Activated naive CD8-positive, alpha-beta T cell treated with anti-CD3 and anti-CD28 coated beads, Interleukin-2, amount 50 U/mL, for 16 hours (primary cell): ENCODE measurements around the gene TM9SF1.

Source experiments
- DNase-seq: peaks from one replicate; pipeline ENCODE4 v3.0.0-alpha.2; 2020; ENCODE audit warnings: low read depth, low spot score

Gene TM9SF1

DNA sequence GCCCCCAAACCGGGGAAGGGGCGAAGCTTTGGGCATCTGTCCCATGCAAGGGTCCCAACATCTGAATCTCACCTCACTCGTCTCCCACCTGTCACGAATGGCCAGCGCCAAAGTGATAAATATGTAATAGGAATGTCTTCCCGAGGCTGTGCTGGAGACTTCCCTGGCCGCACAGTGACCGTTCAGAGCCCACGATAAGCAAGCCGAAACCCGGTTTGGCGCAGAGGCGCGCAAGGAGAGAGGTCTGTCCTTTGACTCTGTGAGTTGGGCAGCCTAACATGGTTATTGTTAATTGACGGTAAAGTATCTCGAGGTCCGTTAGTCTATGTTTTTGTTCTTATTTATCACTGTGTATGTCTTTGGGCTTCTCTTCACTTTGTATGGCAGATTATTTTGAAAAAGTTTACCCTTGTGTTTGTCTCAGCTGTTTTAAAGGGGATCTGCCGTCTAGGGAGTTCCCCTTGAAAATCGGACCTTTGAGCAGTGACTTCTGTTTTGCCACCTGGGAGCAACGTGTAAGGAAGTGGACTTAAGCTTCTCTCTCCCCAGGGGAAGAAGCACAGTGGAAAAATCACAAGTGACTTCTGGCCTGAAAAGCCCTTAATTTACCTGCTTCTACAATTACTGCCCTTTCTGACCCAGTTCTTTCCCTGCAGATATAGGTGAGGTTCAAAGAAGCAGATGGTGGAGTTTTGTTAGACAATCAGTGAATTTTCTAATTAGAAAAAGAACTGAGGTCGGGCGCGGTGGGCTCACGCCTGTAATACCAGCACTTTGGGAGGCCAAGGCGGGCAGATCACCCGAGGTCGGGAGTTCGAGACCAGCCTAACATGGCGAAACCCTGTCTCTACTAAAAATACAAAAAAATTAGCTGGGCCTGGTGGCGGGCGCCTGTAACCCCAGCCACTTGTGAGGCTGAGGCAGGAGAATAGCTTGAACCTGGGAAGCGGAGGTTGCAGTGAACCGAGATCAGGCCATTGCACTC lies 1.1 kb upstream of the TM9SF1 start:
- DNase-seq, result no peak

DNA sequence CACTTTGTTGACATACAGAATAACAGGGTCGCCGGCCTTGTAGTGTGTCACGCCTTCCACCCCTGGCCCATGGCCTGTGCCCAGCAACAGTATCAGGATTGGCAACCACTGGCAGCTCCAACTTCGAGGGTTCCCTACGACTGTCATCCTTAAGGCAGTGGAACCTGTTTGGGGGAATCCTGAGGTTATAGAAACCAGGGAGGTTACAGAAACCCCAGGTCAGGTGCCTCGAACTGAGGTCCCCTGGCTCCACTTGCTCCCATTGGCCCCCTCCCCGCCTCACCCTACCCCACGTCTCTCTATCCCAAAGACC lies 412 bp downstream of the TM9SF1 start:
- DNase-seq, result no peak

DNA sequence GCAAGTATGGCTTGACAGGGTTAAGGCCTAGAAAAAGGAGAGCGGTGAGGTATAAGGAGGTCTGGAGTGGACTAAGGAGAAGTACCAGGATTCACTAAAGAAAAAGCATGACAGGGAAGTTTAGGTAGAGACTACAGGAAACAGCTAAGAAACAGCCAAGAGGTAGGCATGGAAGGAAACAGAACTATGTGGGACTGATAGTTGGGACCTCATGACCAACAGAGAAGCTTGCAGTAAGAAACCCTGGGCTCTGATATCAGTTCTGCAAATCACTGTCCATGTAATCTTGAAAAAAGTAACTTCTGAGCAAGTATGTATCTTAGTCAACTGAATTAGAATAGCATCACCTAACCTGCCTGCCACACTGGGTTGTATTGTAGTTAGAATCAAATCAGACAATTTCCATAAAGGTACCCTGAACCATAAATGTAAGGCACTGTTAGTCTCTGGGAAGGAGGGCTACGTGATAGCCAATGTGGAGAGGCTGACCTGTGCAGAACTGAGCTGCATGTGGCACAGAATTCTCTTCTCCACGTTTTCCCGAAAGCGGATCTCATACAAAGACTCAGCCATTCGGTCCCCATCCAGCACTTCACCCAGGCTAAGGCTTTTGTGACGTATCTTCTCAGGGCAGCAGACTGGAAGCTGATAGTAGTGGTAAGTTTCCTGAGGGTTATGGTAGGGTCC lies 912 bp downstream of the TM9SF1 start:
- no peak for DNase-seq

DNA sequence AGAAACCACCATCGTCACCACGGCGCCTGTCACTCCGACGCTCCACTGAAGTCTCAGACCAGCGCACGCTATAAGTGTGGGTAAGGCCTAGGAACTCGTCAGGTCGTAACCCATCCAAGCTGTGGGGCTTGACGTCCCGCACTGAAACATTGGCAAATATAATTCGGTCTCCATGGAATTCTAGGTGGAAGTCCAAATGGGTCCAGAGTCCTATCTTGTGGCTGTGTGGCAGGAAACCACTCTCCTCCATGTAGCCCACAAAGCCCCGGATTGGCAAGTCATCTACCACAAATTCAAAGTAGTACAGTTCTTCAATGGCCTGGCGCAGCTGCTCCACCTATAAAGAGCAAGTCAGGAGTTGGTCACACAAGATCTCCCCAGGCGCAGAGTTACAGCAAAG lies 2.3 kb downstream of the TM9SF1 start:
- DNase-seq, result no peak

DNA sequence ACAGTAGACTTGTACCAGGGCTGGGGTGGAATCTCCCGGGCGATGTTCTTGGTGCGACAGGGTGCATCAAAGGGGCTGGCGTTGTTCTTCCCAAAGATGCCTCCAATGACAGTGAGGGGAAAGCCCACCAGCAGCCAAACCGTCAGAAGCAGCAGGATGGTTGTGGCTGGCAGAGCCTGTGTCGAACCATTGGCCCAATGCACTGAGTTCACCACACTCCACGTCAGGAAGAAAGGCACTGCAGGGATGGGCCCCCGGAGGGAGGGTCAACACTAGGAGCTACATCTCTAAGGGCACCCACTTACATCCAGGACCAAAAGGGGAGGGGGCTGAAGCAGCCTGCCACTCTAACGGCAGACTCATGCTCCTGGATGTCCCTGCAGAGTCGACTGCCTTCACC lies 4.8 kb downstream of the TM9SF1 start:
- DNase-seq, result no peak

DNA sequence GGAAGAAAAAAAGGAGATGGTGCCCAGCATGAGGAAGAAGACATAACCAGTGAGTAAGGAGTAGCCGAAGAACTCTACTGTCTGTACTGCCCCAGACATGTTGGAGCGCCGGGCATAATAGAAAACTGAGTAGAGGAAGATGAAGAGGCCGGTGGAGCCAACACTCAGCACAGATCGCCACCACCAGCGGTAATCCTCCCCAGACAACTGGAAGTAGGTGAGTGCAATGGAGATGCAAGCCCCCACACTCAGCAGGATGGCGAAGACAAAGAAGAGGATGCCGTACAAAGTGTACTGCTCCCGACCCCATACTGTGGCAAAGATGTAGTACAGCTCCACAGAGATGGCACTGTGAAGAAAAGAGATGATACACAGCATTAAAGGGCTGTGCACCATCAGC lies 5.8 kb downstream of the TM9SF1 start:
- no peak for DNase-seq

DNA sequence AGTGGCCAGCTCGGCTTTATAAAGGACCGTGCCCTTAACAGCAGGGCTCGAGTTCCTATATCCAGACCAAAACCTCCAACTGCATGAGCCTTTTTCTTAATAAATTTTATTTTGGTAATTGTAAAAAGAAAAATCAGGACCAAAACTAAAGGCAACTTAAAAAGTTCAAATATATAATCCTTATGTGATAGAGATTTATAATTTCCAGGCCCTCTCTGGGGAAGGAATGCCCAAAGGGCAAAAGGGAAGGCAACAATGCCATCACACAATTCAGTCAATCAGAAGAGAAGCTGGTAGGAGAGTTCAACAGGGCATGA lies 6.2 kb downstream of the TM9SF1 start:
- no peak for DNase-seq

DNA sequence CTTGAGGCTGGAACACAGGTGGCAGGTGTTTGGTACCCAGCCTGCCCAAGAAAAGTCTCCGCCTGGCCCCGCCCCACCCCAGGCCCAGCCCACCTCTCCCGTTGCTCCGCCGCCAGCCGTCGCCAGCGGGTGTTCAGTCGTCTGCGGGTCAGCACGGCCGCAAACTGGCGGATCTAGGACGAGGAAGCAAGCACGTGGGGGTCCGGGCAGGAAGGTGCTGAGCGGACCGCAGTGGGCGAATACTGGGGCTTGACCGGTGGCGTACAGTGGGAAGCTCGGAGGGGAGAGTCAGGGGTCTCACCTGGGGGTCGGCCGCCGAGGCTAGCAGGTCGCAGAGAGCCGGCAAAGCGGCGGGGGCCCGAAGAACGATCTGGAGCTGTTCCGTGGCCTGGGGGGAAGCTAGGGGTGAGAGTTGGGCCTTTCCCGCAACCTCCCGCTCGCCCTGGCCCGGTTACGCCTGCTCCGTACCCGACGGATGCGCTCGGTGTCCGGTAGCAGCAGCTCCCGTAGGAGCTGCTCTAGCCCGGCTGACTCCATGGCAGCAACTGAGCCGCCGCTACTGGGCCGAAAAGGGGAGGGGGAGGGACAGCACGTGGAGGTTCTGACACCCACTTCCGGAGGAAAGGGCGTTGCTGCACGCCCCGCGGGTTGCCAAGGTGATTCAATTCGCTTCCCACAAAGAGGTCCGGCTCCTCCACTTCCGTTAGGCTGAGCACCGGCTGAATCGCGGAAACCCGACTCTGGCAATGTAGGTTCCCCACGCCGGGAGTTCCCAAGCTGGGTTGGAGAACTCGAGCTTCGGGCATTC lies 6.8 kb downstream of the TM9SF1 start, which contains the start of gene IPO4:
Gene IPO4, minus strand, starts transcription at position 566 of the 808 bp plus-strand sequence. Its CDS starts 29 bp downstream, at position 537.
- DNase-seq, result peak; percentile 90

DNA sequence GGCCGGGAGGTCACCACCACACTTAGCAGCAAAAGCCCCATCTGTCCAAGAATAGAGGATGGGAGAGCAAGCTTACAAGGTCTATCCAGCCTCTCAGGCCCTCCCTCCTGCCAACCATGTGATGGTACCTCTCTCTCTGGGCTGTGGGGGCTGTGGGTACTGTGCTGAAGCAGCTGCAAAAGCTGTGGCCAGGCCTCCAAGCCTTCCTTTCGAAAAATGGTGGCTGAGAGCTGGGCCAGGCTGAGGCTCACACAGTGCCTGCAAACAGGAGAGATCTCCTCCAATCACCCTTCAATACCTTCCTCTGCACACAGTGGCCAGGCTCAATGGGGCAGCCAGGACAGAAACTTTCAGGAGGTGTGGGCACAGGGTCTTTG lies 7.7 kb downstream of the TM9SF1 start:
- DNase-seq, result no peak

DNA sequence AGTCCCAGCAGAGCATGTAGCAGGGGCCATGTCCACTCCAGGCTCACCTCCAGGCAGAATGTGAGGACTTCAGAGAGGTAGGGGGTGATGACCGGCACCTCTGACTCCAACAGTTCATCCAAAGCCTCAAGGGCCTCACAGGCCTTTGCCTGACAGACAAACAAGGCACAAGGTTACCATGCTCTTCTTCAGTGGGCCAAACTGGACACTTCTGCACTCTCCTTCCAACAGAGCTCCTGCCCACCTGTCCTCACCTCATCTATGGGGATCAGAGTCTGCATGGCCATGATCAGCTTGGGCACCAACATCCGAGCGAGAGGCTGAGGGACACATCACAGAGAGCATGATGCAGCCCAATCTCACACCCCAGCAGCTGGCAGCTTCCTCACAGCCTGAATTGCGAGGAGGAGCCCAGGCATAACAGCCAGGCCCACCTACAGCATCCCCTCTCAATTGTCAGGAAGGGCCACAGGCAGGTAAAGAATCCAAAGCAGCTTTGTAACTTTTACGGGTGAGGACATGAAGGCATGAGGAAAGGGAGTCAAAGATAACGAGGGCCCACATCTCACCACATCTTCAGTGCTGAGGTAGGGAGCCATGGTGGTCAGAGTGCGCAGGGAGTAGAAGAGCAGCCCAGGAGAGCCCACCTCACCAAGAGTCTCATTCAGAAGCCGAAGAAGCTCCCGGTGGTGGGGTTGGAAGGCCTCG lies 8.3 kb downstream of the TM9SF1 start:
- no peak for DNase-seq

DNA sequence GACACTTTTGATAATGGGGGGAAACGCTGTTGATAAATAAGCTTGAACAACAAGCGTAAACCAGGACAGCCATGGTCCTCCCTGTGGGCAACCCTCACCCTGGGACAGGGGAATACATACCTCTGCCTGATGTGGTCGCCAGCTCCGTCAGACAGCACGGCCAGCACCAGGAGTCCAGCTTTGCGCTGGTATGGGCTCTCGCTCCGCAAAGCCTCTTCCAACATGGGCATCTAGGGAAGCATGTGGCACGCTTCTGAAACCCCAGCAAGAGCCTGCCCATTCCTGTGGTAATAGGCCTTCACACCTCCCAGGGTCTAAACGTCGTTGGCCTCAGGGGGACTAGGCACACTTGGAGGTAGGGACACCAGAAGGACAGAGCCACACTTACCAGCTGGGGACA lies 9.5 kb downstream of the TM9SF1 start:
- DNase-seq, result no peak

DNA sequence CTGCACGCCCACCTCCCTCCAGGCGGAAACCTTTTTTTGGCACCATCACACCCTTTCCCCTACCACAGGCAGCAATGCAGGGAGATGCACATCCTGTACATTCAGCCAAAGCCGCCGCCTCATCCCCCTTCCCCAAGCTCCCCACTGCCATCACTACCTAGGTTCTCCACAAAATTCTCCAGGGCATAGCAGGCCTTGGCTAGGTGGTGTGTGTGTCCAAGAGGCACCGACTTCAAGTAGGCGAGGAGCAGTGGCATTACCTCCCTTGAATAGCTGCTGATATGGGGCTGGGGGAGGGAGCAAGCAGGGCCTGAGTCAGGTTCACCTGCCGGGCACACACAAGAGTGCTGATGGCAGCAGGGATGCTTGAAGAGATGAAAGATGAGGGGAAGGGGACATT lies 10.2 kb downstream of the TM9SF1 start:
- no peak for DNase-seq

DNA sequence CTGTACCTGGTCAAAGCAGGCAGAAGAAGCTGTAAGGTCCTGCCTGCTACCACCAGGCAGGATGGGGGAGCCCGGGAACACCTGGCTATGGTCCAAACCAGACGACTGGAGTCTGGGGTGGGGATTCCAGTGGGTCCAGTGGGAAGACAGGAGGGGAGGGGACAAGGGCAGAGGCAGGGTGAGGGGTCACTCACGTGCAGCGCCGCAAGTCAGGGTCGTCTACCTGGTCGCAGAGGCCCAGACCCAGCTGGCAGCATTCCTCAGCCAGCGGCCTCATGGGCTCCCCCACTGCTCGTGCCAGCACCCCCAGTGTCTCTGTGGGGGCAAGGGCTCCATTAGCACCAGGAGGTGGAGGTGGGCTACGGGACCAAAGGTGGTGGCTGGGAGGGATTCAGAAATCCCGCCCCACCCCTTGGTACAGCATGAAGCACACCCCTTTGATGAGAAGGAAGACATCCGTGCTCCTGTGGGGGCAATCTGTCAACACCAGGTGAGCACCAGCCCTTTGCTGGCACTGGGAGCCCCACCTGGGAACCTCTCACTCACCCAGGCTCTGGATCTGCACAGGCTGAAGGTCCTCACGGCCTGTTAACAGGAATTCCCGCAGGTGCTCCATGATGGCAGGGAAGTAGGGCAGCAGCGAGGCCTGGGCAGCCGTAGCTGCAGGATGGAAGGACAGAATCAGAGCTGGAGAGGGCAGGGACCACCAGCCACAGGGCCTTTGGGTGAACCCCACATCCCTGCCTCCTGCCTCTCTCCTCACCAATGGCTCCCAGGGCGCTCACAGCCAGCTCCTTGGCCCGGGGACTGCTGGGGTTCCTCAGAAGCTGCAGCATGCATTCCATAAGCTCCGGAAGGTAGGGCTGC lies 10.9 kb downstream of the TM9SF1 start:
- DNase-seq, result no peak

DNA sequence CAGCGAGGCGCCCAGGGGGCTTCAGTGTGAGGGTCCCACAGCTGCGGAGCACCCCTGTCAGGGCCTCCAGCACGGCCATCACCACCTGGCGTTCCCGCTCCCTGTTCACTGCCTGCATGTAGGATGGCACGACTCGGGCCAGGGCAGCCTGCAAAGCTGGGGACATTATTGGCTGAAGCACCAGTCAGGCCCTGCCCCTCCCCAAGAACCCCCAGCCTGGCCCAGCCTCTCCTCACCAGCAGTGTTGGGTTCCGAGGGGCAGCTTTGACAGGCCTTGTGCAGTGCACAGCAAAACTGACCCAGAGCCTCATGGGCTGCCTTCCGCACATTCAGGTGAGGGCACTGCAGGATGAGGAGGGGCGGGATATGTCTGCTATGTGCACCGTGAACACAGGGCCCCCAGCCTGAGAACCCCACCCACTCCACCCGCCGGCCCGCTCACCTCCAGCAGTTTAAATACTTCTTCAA lies 12.2 kb downstream of the TM9SF1 start:
- no peak for DNase-seq

DNA sequence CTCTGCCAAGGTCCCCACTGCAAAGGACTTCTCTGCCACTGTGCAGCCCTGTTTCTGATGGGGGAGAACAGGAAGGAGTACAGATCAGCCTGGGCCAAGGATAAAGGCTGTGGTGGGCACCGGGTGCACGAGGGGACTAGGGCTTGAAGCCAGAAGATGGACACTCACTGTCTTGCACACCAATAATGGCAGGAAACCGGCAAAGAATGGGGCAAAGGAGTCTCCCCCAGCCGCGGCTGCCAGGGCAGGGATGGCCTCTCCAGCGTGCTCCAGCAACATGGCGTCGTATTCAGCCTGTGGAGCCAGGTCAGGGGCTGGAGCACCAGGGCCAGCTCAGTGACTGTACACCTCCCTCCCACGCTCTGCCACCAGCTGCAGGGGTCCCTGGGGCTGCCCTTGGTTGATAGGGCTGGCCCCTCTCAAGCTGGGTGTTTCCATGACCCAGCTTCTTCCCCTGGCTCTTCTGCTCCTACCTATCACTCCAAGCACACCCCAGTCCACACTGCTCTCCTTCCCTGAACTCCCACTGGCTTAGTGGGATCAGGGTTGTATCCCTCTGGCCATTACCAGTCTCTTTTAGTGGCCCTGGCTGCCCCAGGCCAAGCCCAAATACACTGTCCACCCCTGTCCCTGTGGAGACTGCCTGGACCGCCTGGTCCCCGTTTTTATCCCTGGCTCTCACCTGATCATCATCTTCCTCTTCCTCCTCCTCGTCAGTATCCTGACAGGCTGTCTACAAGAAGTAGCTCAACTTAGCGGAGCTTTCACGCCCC lies 12.9 kb downstream of the TM9SF1 start:
- no peak for DNase-seq

DNA sequence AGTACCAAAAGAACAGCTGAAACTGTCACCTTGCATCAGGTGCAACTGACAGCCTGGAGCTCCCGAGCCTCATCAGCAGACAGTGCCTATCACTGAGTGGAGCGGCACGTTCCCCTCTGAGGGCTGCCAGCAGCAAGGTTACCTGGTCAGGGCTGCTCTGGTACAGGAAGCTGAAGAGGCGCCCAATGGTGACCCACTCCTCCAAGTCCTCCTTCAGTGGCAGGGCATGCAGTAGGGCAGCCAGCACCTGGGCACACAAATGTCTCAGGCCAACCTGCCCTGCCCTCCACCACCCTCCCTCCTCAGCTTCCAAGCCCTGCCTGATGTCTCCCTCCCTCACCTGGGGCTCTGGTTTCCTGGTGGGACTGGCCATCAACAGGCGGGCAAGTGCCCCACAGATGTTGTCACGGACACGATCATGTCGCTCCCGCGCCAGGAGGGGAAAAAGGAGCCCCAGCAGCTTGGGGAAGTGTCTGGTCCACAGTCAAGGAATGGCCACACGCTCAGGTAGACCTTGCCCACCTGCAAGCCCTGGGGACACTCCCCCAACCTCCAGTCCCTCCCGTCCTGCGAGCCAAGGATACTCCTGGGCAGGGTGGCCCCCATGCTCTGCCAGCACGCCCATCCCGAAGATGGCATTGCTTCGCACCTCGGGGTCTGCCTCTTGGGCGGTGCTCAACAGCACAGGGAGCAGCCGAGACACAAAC lies 13.7 kb downstream of the TM9SF1 start:
- no peak for DNase-seq

DNA sequence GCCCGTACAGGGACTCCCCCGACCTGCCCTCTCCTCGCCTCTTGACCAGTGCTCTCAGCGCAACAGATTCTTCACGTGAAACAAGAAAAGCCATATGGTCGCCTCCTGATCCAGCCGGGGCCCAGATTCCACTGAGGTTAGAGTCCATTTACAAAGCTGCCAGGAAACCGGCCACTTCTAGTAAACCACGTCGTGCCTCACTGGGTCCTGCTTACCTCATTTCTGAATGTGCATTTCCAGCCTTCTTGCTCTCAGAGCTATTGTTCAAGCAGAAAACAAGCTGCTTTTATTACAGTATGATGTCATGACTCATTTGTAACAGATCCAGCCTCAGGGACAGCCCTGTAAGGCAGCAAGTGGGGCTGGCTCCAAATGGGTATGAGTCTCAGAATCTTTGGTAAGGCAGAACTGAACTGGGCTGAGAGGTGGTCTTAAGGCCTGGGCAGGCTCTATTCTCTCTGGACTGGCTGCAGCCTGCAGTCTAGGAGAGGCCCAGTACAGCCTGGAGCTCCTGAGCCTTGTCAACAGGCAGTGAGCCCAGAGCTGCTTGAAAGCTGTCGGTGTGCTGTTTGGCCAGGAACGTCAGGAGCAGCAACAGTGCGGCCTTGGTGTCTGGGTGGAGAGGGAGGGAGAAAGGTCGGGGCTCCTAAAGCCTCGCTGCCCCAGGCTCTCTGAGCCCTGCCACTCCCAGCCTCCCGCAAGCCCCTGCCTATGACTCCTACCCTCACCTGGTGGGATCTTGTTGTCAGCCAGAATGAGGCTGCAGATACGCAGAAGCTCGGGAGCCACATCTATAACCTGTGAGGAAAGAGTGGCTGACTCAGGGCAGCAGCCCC lies 15.1 kb downstream of the TM9SF1 start:
- DNase-seq, result no peak

DNA sequence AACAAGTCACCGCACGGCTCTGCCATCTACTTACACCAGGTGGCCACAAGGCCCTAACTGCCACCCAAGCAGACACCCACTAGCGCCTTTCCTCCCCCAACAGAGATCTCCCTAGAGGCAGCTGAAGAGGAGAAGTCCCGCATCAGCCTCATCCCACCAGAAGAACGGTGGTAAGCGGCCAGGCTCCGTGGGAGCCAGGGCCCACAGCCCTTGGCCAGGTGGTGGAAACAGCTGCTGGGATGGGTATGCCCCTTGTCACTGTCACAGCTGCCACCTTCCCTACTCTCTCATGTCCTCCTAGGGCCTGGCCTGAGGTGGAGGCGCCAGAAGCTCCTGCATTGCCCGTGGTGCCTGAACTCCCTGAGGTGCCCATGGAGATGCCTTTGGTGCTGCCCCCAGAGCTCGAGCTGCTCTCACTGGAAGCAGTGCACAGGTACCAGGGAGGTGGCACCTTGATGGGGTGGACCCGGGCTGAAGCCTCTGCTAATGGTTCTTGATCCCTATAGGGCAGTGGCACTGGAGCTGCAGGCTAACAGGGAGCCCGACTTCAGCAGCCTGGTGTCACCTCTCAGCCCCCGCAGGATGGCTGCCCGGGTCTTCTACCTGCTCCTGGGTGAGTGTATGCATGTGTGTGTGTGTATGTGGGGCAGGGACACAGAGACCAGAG lies 15.8 kb downstream of the TM9SF1 start:
- DNase-seq, result no peak
